HCT116 (cell line): ENCODE data around the gene GAL3ST2. TPM values are rescaled to one million over a fixed set of nuclear protein-coding genes. Genes with fewer than 3 reads are reported as not detected.
"Not testable (repeated sequence)": the region's sequence is repeated elsewhere in the genome, so short reads cannot be mapped to it uniquely, and the experiment has no call there.

Experiments used
- ATAC-seq: fragments of 200-7000 bp; cut with Tn5 transposase; 2 replicates; pipeline ENCODE4 v1.9.1; 2020; ENCODE audit warnings: mild to moderate bottlenecking, moderate library complexity
- BruUV-seq: library from RNA; stranded (reverse); fragments of 400-500 nt; replicated peaks from 2 replicates; lab custom pipeline; 2021; lab: Mats Ljungman, UMichigan
- CTCF ChIA-PET: fragments of 300-600 bp; sonication (Branson Sonifier 250); formaldehyde crosslinking; loops from one replicate; lab custom pipeline; 2021; ENCODE audit warnings: antibody characterized with exemption; lab: Charles Lee
- POLR2A ChIA-PET: fragments of 300-600, 350-600 bp; sonication (Branson Sonifier 250); formaldehyde crosslinking; loops from one replicate; lab custom pipeline; 2021; ENCODE audit warnings: antibody characterized with exemption; lab: Charles Lee
- RAD21 ChIA-PET, 2 experiments: fragments of 300-600 bp; sonication (Branson Sonifier 250); formaldehyde crosslinking; loops; one replicate each; lab custom pipeline; 2023; ENCODE audit warnings: low total read pairs in 2 of 2; ENCODE audit not compliant: uncharacterized antibody in 2 of 2, unreplicated experiment in 2 of 2, low non-redundant PET in 1 of 2; lab: Charles Lee
- DNase-seq: peaks from one replicate; pipeline ENCODE4 v3.0.0-alpha.2; 2010; ENCODE audit warnings: low read depth, low spot score
- H2AFZ ChIP-seq: fragments of 200-600 bp; shearing (Covaris generic), sonication (generic); 2 replicates; pipeline ENCODE4 v1.6.1; 2017; ENCODE audit warnings: low read depth, mixed run types, mixed read lengths, antibody characterized with exemption, low read length; ENCODE audit not compliant: poor library complexity, severe bottlenecking
- H3K27ac ChIP-seq: 2 replicates; pipeline ENCODE4 v1.5.1; 2012; ENCODE audit warnings: low read depth, low read length
- H3K27me3 ChIP-seq: fragments of 200-600 bp; sonication (generic); 2 replicates; pipeline ENCODE4 v1.6.1; 2016; ENCODE audit warnings: mixed run types, low read length, mixed read lengths; ENCODE audit not compliant: insufficient read depth
- H3K36me3 ChIP-seq, 2 experiments: fragments of 200-500 bp in 1 of 2; fragments of 200-600 bp in 1 of 2; sonication (Bioruptor generic) in 1 of 2; sonication (generic) in 1 of 2; 2 replicates each; pipeline versions ENCODE4 v1.5.1 to v1.6.1; 2014 to 2016; ENCODE audit warnings: low read length in 2 of 2, inconsistent platforms in 1 of 2, mixed read lengths in 1 of 2, mixed run types in 1 of 2; ENCODE audit not compliant: insufficient read depth in 2 of 2, control insufficient read depth in 1 of 2
- H3K4me1 ChIP-seq, 2 experiments: fragments of 200-600 bp in 1 of 2; sonication (generic) in 1 of 2; 2 replicates each; pipeline versions ENCODE4 v1.5.1 to v1.6.1; 2012 to 2017; ENCODE audit warnings: low read length in 2 of 2, inconsistent platforms in 1 of 2, mild to moderate bottlenecking in 1 of 2, mixed read lengths in 1 of 2, mixed run types in 1 of 2, moderate library complexity in 1 of 2; ENCODE audit not compliant: insufficient read depth in 2 of 2, control insufficient read depth in 1 of 2
- H3K4me2 ChIP-seq: fragments of 200-600 bp; sonication (generic); 2 replicates; pipeline ENCODE4 v1.6.1; 2017; ENCODE audit warnings: mixed run types, low read length, mixed read lengths
- H3K4me3 ChIP-seq, 2 experiments: fragments of 200-600 bp in 1 of 2; sonication (generic) in 1 of 2; replicated peaks in 1 of 2; 2 replicates each; pipeline ENCODE4 v1.5.1; 2011 to 2016; ENCODE audit warnings: low read length in 2 of 2, control low read depth in 1 of 2, low read depth in 1 of 2, mild to moderate bottlenecking in 1 of 2, mixed read lengths in 1 of 2, mixed run types in 1 of 2
- H3K79me2 ChIP-seq: fragments of 200-600 bp; sonication (generic); 2 replicates; pipeline ENCODE4 v1.6.1; 2017; ENCODE audit warnings: mild to moderate bottlenecking, mixed run types, low read length, moderate library complexity, mixed read lengths; ENCODE audit not compliant: insufficient read depth
- H3K9ac ChIP-seq: fragments of 200-600 bp; sonication (generic); 2 replicates; pipeline ENCODE4 v1.6.1; 2016; ENCODE audit warnings: low read length, mixed read lengths
- H3K9me2 ChIP-seq: fragments of 200-600 bp; sonication (generic), shearing (Covaris generic); 2 replicates; pipeline ENCODE4 v1.6.1; 2017; ENCODE audit warnings: mixed run types, mild to moderate bottlenecking, moderate library complexity; ENCODE audit not compliant: insufficient read depth
- H3K9me3 ChIP-seq, 2 experiments: fragments of 200-500 bp in 1 of 2; fragments of 200-600 bp in 1 of 2; sonication (Bioruptor generic) in 1 of 2; sonication (generic) in 1 of 2; 2 replicates each; pipeline ENCODE4 v1.6.1; 2014 to 2017; ENCODE audit warnings: low read length in 2 of 2, mixed read lengths in 2 of 2, inconsistent platforms in 1 of 2, low read depth in 1 of 2, mild to moderate bottlenecking in 1 of 2, mixed run types in 1 of 2, moderate library complexity in 1 of 2; ENCODE audit not compliant: control insufficient read depth in 1 of 2, insufficient read depth in 1 of 2
- H4K20me1 ChIP-seq: fragments of 200-600 bp; sonication (generic), shearing (Covaris generic); 2 replicates; pipeline ENCODE4 v1.6.1; 2017; ENCODE audit warnings: mixed run types, mild to moderate bottlenecking, moderate library complexity; ENCODE audit not compliant: insufficient read depth
- CBX3 ChIP-seq: IDR thresholded peaks from 2 replicates; pipeline ENCODE4 v1.6.1; 2012; ENCODE audit warnings: low read depth
- CEBPB ChIP-seq: IDR thresholded peaks from 2 replicates; pipeline ENCODE4 v1.6.1; 2012; ENCODE audit warnings: low read depth
- ELF1 ChIP-seq: IDR thresholded peaks from 2 replicates; pipeline ENCODE4 v1.6.1; 2012; ENCODE audit warnings: low read depth, borderline replicate concordance
- EZH2 ChIP-seq: fragments of 200-600 bp; sonication (generic); IDR thresholded peaks from 2 replicates; pipeline ENCODE4 v1.6.1; 2017; ENCODE audit warnings: antibody characterized with exemption, mixed run types
- EZH2phosphoT487 ChIP-seq: fragments of 200-600 bp; IDR thresholded peaks from 2 replicates; pipeline ENCODE4 v1.6.1; 2018; ENCODE audit warnings: antibody characterized with exemption, borderline replicate concordance
- FOSL1 ChIP-seq: IDR thresholded peaks from 2 replicates; pipeline ENCODE4 v1.6.1; 2012; ENCODE audit warnings: low read depth
- POLR2A ChIP-seq: IDR thresholded peaks from 2 replicates; pipeline ENCODE4 v1.7.0; 2011; ENCODE audit warnings: borderline replicate concordance; ENCODE audit not compliant: insufficient read depth, insufficient read length; ENCODE audit errors: extremely low read depth
- POLR2AphosphoS5 ChIP-seq: IDR thresholded peaks from 2 replicates; pipeline ENCODE4 v1.6.1; 2011; ENCODE audit warnings: mild to moderate bottlenecking, low read depth, low read length, moderate library complexity
- SIN3A ChIP-seq: IDR thresholded peaks from 2 replicates; pipeline ENCODE4 v1.6.1; 2012; ENCODE audit warnings: low read depth
- SP1 ChIP-seq: IDR thresholded peaks from 2 replicates; pipeline ENCODE4 v1.6.1; 2012; ENCODE audit warnings: low read depth
- SRF ChIP-seq: IDR thresholded peaks from 2 replicates; pipeline ENCODE4 v1.6.1; 2012; ENCODE audit warnings: low read depth
- YY1 ChIP-seq: IDR thresholded peaks from 2 replicates; pipeline ENCODE4 v1.6.1; 2011; ENCODE audit warnings: low read length, low read depth, moderate library complexity, mild to moderate bottlenecking; ENCODE audit not compliant: insufficient replicate concordance; ENCODE audit errors: extremely low read depth
- ZFX ChIP-seq: fragments of 450-650 bp; IDR thresholded peaks from 2 replicates; pipeline ENCODE4 v1.6.1; 2017
- ZNF274 ChIP-seq: fragments of 200-500 bp; sonication (Bioruptor generic); IDR thresholded peaks from 2 replicates; pipeline ENCODE4 v1.6.1; 2014; ENCODE audit warnings: mild to moderate bottlenecking, low read depth, low read length, inconsistent platforms
- intact Hi-C: fragments of 100-400 bp; cut with micrococcal nuclease; formaldehyde crosslinking; loops from 2 replicates; pipeline ENCODE4 v1.10.0; 2022
- total RNA-seq: library from RNA; stranded (reverse); gene quantifications from one replicate; pipeline ENCODE4 v1.2.1, GENCODE V29; 2021; ENCODE audit not compliant: unreplicated experiment
- TF ChIP-seq, protein P1 (sequence below): IDR thresholded peaks from 2 replicates; pipeline ENCODE4 v1.6.1; 2012; ENCODE audit warnings: low read depth
- TF ChIP-seq, protein P2 (sequence below): IDR thresholded peaks from 2 replicates; pipeline ENCODE4 v1.6.1; 2012
- TF ChIP-seq, protein P3 (sequence below): IDR thresholded peaks from 2 replicates; pipeline ENCODE4 v1.6.1; 2012
- TF ChIP-seq, protein P4 (sequence below), 3 experiments: fragments of 200-600 bp in 1 of 3; sonication (generic) in 1 of 3; IDR thresholded peaks in 2 of 3; conservative IDR thresholded peaks in 1 of 3; 2 replicates each; pipeline ENCODE4 v1.5.1; 2012 to 2017; ENCODE audit warnings: low read depth in 2 of 3, low read length in 2 of 3, antibody characterized with exemption in 1 of 3, borderline replicate concordance in 1 of 3, control low read depth in 1 of 3, mild to moderate bottlenecking in 1 of 3, mixed read lengths in 1 of 3, mixed run types in 1 of 3, moderate library complexity in 1 of 3; ENCODE audit not compliant: insufficient read depth in 1 of 3

GAL3ST2 gene
- total RNA-seq, 1 experiment from 2014 or later = 0.44 TPM

DNA sequence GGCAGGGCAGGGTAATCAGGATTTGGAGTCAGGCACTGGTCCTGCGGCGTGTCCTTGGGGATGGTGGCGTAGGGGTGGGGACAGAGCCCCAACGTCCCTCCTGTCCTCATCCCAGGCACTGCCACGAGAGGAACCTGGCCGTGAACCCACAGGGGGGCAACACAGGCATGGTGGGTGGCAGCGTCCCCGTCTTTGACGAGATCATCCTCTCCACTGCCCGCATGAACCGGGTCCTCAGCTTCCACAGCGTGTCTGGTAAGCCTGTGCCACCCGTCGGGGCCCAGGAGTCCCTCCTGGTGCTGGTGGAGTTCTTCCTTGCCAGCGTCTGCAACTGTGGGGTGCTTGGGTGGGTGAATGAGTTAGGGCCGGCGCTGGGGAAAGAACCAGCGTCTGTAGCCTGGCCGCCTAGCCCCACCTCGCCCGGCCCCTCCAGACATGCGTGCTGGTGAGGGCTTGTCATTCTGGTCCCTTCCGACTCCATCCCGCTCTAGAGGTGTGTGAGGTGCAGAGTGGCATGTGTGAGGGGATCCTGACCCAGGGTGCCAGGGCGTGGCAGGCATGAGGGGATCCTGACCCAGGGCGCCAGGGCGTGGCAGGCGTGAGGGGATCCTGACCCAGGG, 34.2 kb upstream of the GAL3ST2 start:
- DNase-seq (no peak), ATAC-seq (no peak)
- Histone ChIP-seq H3K9ac (no peak overlapping the region), H3K9me3 (no peaks in the 10 kb centered on the region), H3K79me2 (no peaks in the 10 kb centered on the region), H3K27ac (no peak overlapping the region), H4K20me1 (no peaks in the 10 kb centered on the region), H2AFZ (no peak overlapping the region), H3K4me3 (no peak overlapping the region), H3K4me1 (peaks cover 0 to 6% of the 10 kb centered on the region in 2 experiments; a peak in 1 of 4 replicates), H3K27me3 (no peaks in the 10 kb centered on the region), H3K9me2 (no peaks in the 10 kb centered on the region), H3K4me2 (no peak overlapping the region), H3K36me3 (peaks cover 8 to 11% of the 10 kb centered on the region in 2 experiments; a peak in 3 of 4 replicates)
- POLR2A ChIA-PET = no interaction called here
- RAD21 ChIA-PET = no interaction called here
- BruUV-seq = no TSS peak
- CTCF ChIA-PET = no interaction called here
- intact Hi-C loops = no loop called here
- TF ChIP-seq EZH2phosphoT487 (no peak), FOSL1 (no peak), SIN3A (no peak), POLR2A (no peak), ZNF274 (no peak), SRF (no peak), ELF1 (no peak), YY1 (no peak), CEBPB (no peak), POLR2AphosphoS5 (no peak), EZH2 (no peak), ZFX (no peak), SP1 (no peak), CBX3 (no peak)
- TF ChIP-seq, protein P1, sequence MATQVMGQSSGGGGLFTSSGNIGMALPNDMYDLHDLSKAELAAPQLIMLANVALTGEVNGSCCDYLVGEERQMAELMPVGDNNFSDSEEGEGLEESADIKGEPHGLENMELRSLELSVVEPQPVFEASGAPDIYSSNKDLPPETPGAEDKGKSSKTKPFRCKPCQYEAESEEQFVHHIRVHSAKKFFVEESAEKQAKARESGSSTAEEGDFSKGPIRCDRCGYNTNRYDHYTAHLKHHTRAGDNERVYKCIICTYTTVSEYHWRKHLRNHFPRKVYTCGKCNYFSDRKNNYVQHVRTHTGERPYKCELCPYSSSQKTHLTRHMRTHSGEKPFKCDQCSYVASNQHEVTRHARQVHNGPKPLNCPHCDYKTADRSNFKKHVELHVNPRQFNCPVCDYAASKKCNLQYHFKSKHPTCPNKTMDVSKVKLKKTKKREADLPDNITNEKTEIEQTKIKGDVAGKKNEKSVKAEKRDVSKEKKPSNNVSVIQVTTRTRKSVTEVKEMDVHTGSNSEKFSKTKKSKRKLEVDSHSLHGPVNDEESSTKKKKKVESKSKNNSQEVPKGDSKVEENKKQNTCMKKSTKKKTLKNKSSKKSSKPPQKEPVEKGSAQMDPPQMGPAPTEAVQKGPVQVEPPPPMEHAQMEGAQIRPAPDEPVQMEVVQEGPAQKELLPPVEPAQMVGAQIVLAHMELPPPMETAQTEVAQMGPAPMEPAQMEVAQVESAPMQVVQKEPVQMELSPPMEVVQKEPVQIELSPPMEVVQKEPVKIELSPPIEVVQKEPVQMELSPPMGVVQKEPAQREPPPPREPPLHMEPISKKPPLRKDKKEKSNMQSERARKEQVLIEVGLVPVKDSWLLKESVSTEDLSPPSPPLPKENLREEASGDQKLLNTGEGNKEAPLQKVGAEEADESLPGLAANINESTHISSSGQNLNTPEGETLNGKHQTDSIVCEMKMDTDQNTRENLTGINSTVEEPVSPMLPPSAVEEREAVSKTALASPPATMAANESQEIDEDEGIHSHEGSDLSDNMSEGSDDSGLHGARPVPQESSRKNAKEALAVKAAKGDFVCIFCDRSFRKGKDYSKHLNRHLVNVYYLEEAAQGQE = no peak
- TF ChIP-seq, protein P2, sequence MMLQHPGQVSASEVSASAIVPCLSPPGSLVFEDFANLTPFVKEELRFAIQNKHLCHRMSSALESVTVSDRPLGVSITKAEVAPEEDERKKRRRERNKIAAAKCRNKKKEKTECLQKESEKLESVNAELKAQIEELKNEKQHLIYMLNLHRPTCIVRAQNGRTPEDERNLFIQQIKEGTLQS = no peak
- TF ChIP-seq, protein P3, sequence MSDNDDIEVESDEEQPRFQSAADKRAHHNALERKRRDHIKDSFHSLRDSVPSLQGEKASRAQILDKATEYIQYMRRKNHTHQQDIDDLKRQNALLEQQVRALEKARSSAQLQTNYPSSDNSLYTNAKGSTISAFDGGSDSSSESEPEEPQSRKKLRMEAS = no peak
- TF ChIP-seq, protein P4, sequence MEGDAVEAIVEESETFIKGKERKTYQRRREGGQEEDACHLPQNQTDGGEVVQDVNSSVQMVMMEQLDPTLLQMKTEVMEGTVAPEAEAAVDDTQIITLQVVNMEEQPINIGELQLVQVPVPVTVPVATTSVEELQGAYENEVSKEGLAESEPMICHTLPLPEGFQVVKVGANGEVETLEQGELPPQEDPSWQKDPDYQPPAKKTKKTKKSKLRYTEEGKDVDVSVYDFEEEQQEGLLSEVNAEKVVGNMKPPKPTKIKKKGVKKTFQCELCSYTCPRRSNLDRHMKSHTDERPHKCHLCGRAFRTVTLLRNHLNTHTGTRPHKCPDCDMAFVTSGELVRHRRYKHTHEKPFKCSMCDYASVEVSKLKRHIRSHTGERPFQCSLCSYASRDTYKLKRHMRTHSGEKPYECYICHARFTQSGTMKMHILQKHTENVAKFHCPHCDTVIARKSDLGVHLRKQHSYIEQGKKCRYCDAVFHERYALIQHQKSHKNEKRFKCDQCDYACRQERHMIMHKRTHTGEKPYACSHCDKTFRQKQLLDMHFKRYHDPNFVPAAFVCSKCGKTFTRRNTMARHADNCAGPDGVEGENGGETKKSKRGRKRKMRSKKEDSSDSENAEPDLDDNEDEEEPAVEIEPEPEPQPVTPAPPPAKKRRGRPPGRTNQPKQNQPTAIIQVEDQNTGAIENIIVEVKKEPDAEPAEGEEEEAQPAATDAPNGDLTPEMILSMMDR (IDR thresholded peaks at IDR 0.05 in 2 of 3, conservative IDR thresholded peaks at IDR 0.05 in 1 of 3; ENCODE audit: borderline replicate concordance in 1 of 3, insufficient read depth in 1 of 3, low read depth in 2 of 3, low read length in 2 of 3) = no peak

DNA sequence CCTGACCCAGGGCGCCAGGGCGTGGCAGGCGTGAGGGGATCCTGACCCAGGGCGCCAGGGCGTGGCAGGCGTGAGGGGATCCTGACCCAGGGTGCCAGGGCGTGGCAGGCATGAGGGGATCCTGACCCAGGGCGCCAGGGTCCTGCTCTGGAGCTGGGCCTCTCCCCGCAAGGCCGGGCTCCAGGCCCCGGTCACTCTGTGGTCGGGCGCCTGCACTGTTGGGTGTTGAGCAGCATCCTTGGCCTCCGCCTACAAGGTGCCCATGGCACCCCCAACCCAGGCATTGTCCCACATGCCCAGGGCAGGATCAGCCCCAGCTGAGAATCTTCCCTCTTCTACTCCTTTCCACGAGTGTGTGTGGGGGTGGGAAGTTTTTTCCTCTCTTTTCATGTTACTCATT, 33.6 kb upstream of the GAL3ST2 start:
- H2AFZ ChIP-seq, RAD21 ChIA-PET, BruUV-seq, H3K9ac ChIP-seq, H3K9me3 ChIP-seq, POLR2A ChIA-PET, H3K4me1 ChIP-seq, H3K27ac ChIP-seq, H4K20me1 ChIP-seq, DNase-seq, H3K27me3 ChIP-seq, CTCF ChIA-PET, ATAC-seq, H3K4me2 ChIP-seq, intact Hi-C loops, H3K9me2 ChIP-seq, H3K4me3 ChIP-seq, H3K79me2 ChIP-seq: not testable (repeated sequence)
- peaks cover 8 to 11% of the 10 kb centered on the region in 2 experiments; a peak in 3 of 4 replicates for H3K36me3 ChIP-seq
